ENCODE measurements around the gene REM2. TPM values are rescaled to one million over a fixed set of nuclear protein-coding genes. Genes with fewer than 3 reads are reported as not detected.

The REM2 gene
- total RNA-seq, 1 experiment from 2014 or later = not detected

GRCh38 chr14:22872833-22873520, 10.0 kb upstream of the REM2 start:
- no peak for DNase-seq (ENCODE audit: low spot score)

- DNase-seq (ENCODE audit: low spot score) = no peak
These were observed 7.8 kb upstream of the REM2 start for GRCh38 chr14:22875003-22875747.

GRCh38 chr14:22875748-22876319, 7.2 kb upstream of the REM2 start:
- DNase-seq (ENCODE audit: low spot score) = no peak

- no peak for DNase-seq (ENCODE audit: low spot score)
These were observed 6.0 kb upstream of the REM2 start for GRCh38 chr14:22877000-22877501.

- DNase-seq (ENCODE audit: low spot score) = no peak
These were observed 4.5 kb upstream of the REM2 start for GRCh38 chr14:22878271-22879246.

GRCh38 chr14:22882064-22882463, 958 bp upstream of the REM2 start:
- DNase-seq (ENCODE audit: low spot score) = no peak

DNA sequence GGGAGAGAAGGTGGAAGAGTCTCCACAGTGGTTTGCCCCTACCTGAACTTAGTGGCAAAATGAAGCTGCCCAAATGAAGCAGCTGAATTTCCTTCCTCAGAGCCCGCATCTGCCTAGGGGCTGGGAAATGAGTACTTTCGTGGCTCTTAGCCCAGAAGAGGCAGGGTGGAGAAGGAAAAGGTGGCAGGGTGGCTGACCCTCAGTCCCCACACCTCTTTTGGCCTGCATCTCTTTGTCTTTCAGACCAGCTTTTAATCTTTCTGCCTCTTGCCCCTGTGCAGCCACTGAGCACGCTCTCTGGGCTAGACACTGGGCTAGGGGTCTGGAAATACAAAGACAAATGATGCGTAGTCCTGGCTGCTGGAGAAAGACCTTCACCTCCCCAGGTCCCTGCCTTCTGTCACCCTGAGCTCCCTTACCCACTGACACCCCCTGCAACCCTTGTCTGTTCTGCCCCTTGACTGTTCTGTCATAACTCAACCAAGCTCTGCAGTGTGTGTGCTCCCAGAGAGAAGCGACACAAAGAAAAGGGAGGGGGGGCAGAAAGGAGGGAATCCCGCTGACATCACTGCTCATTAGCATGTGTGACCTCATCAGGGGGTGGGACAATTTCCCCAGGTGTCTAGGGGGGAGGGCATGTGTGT, 371 bp upstream of the REM2 start:
- DNase-seq (ENCODE audit: low spot score) = peak; percentile 11

- no peak for DNase-seq (ENCODE audit: low spot score)
These were observed 1.2 kb downstream of the REM2 start for GRCh38 chr14:22884076-22884737.

DNA sequence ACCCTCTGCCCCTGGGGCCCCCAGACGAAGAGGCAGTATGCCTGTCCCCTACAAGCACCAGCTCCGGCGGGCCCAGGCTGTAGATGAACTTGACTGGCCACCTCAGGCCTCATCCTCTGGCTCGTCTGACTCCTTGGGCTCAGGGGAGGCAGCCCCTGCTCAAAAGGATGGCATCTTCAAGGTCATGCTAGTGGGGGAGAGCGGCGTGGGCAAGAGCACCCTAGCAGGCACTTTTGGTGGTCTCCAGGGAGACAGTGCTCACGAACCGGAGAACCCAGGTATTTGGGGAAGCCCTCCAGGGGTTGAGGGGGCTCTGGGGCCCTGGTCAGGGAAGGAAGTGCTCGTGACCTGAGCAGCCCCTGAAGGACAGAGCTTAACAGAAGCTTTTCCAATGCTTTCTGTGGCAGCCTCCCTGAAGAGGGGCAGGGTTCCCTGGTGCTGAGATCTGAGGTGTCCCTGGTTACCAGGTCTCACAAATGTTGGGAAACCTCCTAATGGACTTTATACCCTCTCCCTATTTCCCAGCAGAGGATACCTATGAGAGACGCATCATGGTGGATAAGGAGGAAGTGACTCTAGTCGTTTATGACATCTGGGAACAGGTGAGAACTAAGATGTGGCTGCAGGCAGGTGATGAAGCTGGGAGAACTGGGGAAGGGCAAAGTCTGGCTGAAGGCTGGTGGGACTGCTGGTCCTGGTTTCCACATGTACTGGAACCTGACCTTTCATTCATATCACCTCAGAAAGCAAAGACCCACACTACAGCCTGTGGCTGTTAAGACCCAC, 1.9 kb downstream of the REM2 start:
- no peak for DNase-seq (ENCODE audit: low spot score)

- DNase-seq (ENCODE audit: low spot score) = no peak
These were observed 3.0 kb downstream of the REM2 start for GRCh38 chr14:22885975-22886374.

DNA sequence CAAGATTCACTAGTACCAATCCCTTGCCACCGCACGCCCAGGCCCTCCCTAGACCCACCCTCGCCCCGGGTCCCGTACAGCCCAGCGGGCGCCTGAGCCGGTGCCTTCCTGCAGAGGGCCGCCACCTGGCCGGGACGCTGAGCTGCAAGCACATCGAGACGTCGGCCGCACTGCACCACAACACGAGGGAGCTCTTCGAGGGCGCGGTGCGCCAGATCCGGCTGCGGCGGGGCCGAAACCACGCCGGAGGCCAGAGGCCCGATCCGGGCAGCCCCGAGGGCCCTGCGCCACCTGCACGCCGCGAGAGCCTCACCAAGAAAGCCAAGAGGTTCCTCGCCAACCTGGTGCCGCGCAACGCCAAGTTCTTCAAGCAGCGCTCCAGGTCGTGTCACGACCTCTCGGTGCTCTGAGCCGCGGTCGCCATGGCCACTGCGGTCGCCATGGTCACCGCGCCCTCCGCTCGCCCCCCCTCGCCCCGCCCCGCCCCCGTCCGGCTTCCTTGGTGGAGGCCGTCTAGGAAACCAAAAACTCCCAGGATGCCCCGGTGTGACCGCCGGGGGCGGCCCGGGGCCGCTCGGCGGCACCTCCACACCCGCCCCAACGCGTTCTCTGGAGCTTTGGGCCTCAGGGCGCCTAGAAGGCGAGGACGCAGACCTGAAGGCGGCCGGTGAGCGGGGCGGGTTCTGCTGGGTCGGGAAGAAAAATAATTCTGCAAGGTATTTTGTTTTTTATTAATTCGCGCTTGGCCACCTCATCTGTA, 3.7 kb downstream of the REM2 start:
- no peak for DNase-seq (ENCODE audit: low spot score)

DNA sequence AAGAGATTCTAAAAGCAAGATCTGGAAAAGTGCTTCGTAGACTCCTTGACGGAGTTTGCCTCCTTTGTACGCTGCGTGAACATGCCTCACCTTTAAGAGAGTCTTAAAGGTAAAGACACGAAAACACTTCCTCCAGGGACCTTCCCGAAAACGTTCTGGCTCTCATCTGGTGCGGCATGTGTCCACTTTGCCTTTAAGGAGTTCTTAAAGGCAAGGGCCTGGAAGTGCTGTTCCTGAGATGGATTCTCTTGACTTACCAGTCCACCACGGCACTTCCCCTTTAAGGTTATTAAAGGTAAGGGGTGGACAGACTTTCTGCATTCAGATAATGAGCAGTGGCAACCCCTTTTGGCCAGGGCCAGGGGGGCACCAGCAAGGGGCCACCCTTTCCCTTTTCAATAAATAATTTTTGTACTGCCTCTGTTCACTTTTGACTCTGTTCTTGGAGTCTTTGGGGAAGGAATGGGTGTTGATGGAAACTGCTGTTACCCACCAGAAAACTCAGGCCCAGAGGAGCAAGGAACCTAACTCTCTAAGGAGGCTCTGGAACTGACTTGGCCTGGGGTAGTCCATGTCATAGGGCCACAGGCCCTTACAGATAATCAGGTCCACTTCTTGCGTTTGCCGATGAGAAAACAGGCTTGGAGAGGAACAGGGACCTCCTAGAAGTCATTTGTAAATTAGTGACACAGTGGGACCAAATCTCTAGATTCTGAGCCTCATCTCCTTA, 4.4 kb downstream of the REM2 start:
- DNase-seq (ENCODE audit: low spot score) = no peak

DNA sequence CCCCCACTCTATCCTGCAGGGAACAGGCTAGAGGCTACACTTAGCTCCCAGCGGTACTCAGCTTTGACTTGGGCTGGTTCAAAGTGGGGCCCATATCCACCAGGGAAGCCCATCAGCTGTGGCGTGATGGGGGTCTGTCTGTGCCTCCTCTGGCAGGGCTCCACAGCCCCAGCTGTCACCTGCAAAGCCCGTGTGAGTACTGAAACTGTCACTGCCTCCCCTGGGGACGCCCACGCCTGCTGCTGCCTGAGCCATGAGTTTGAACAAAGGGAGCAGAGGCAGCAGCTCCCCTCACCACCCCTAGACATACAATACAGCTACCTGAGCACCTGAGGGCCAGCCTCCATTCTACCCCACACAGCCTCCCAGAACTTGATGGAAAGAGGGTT, 5.0 kb downstream of the REM2 start:
- no peak for DNase-seq (ENCODE audit: low spot score)

- DNase-seq (ENCODE audit: low spot score) = no peak
These were observed 5.6 kb downstream of the REM2 start for GRCh38 chr14:22888662-22889061.

- DNase-seq (ENCODE audit: low spot score) = no peak
These were observed 7.4 kb downstream of the REM2 start for GRCh38 chr14:22890416-22890815.

DNA sequence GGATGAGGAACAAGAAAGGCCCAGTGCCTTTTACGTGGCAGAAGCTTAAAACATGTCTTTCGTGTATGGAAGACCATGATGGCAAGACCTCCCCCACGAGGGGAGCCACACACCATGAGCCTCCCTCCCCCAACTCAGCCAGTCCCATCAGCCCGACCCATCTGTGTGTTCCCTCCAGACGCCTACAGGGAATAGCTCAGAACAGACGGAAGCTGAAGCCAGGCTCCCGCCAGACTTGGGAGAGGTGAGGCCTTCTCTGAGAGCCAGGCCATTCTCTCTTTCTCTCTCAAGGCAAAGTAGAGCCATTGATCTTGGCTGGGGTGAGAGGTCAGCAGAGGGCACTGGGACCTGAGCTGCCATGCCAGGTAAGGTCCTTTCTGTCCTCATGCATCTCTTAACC, 9.5 kb downstream of the REM2 start:
- DNase-seq (ENCODE audit: low spot score) = no peak

DNA sequence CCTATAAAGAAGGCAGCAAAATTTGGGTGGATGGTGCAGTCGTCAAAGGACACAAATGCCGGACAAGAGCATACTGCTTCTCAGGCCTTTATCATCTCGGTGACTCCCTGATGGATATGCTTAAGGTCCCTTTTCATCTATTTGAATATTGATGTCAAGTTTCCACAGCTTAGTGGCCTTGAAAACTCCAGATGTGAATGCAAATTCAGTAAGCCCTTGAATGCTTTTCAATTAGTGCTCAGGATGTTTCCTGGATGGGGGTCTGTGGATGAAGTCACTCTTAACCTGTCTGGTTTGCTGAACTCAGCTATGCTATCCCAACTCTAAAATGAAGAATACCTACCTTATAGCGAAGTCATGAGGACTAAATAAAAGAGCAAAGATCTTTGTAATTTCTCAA, 10.7 kb downstream of the REM2 start:
- no peak for DNase-seq (ENCODE audit: low spot score)

DNA sequence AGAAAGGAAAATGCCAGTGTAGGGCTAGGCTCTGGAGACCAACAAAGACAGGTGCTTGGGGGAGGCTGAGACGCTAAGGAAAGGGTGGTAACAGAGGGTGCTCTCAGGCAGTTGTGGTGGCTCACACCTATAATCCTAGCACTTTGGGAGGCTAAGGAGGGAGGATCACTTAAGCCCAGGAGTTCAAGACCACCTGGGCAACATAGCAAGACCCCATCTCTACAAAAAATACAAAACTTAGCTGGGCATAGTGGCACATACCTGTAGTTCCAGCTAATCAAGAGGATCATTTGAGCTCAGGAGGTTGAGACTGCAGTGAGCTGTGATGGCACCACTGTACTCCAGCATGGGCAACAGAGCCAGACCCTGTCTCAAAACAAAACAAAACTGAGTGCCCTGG, 12.4 kb downstream of the REM2 start:
- DNase-seq (ENCODE audit: low spot score) = no peak
